Stimulated activated CD4-positive, alpha-beta T cell treated with anti-CD3 and anti-CD28 coated beads, TNF-alpha, amount 100 ng/mL, for 4 hours (primary cell): Measurements from ENCODE around the gene HCRTR1.

ENCODE experiments used
- DNase-seq, 3 experiments: peaks; one replicate each; pipeline ENCODE4 v3.0.0-alpha.2; 2020; ENCODE audit warnings: low read depth in 3 of 3

The HCRTR1 gene

GRCh38 chr1:31598980-31599379 is 18.5 kb upstream of the HCRTR1 start:
- DNase-seq, result no peak

GRCh38 chr1:31600641-31601040 is 16.8 kb upstream of the HCRTR1 start:
- DNase-seq, result no peak

- no peak for DNase-seq
These were observed 15.4 kb upstream of the HCRTR1 start for GRCh38 chr1:31602081-31602480.

GRCh38 chr1:31605908-31606427 is 11.5 kb upstream of the HCRTR1 start:
- DNase-seq, result no peak

- no peak for DNase-seq
These were observed 10.1 kb upstream of the HCRTR1 start for GRCh38 chr1:31607360-31607759.

GRCh38 chr1:31609514-31610118 is 7.9 kb upstream of the HCRTR1 start:
- no peak for DNase-seq

- no peak for DNase-seq
These were observed 3.0 kb upstream of the HCRTR1 start for GRCh38 chr1:31614414-31615005.

GRCh38 chr1:31615414-31615813 is 2.1 kb upstream of the HCRTR1 start:
- no peak for DNase-seq

GRCh38 chr1:31615939-31616338 is 1.6 kb upstream of the HCRTR1 start:
- DNase-seq, result no peak

GRCh38 chr1:31617916-31618746 is 642 bp downstream of the HCRTR1 start:
- DNase-seq, result no peak

GRCh38 chr1:31618916-31619846 is 1.7 kb downstream of the HCRTR1 start:
- DNase-seq, result no peak

GRCh38 chr1:31620631-31621497 is 3.4 kb downstream of the HCRTR1 start:
- DNase-seq, result no peak

GRCh38 chr1:31621498-31621820 is 4.0 kb downstream of the HCRTR1 start:
- no peak for DNase-seq

GRCh38 chr1:31621847-31622730 is 4.6 kb downstream of the HCRTR1 start:
- no peak for DNase-seq

- DNase-seq, result no peak
These were observed 5.9 kb downstream of the HCRTR1 start for GRCh38 chr1:31623365-31623764.

GRCh38 chr1:31624309-31624708 is 6.8 kb downstream of the HCRTR1 start:
- DNase-seq, result no peak

GRCh38 chr1:31624731-31625514 is 7.4 kb downstream of the HCRTR1 start:
- no peak for DNase-seq

- DNase-seq, result no peak
These were observed 8.2 kb downstream of the HCRTR1 start for GRCh38 chr1:31625561-31626222.
